Esophagus muscularis mucosa (tissue), 4 donors: ENCODE data around the gene FA2H.

Experiments
- CTCF ChIP-seq, 3 experiments: fragments of 200-600 bp in 2 of 3; fragments of 450-650 bp in 1 of 3; sonication (generic) in 2 of 3; IDR thresholded peaks; one replicate each; pipeline ENCODE4 v1.5.1; 2017 to 2019; ENCODE audit warnings: antibody characterized with exemption in 3 of 3, mild to moderate bottlenecking in 2 of 3, moderate library complexity in 1 of 3
- EP300 ChIP-seq: sonication (generic); formaldehyde crosslinking; IDR thresholded peaks from one replicate; pipeline ENCODE4 v1.6.1; 2017; ENCODE audit warnings: antibody characterized with exemption
- POLR2A ChIP-seq: fragments of 450-650 bp; IDR thresholded peaks from one replicate; pipeline ENCODE4 v1.6.1; 2017; ENCODE audit warnings: antibody characterized with exemption, moderate library complexity, mild to moderate bottlenecking, low read depth
- POLR2AphosphoS5 ChIP-seq, 2 donors: sonication (generic); formaldehyde crosslinking; IDR thresholded peaks; one replicate each; pipeline ENCODE4 v1.6.1; 2017; ENCODE audit warnings: antibody characterized with exemption in 2 of 2

GRCh38 chr16:74756203-74756602, 18.4 kb downstream of the FA2H start:
- TF ChIP-seq EP300: no peak
- TF ChIP-seq CTCF (IDR thresholded peaks at IDR 0.05): no peak
- no peak for TF ChIP-seq POLR2AphosphoS5 (IDR thresholded peaks at IDR 0.05)
- no peak for TF ChIP-seq POLR2A
